K562 (cell line): Measurements from ENCODE around the gene RACGAP1. TPM values are rescaled to one million over a fixed set of nuclear protein-coding genes. Genes with fewer than 3 reads are reported as not detected.
A peak's percentile ranks its signal among the peaks of the same experiment; 100 is the strongest.

Experiments used
- CBFA2T2 ChIP-seq: fragments of 450-650 bp; conservative IDR thresholded peaks from 2 replicates; pipeline ENCODE4 v1.6.1; 2017; ENCODE audit warnings: mild to moderate bottlenecking
- MBD2 ChIP-seq: sonication (generic); IDR thresholded peaks from 2 replicates; pipeline ENCODE4 v1.6.1; 2016; ENCODE audit warnings: low read depth, borderline replicate concordance
- MCM3 ChIP-seq: fragments of 450-650 bp; IDR thresholded peaks from 2 replicates; pipeline ENCODE4 v1.6.1; 2016
- MECOM ChIP-seq: fragments of 250-450 bp; sonication (Bioruptor Pico); IDR thresholded peaks from 2 replicates; pipeline ENCODE4 v1.8.0; 2022; ENCODE audit warnings: inconsistent platforms
- NCOR1 ChIP-seq: fragments of 450-650 bp; IDR thresholded peaks from 2 replicates; pipeline ENCODE4 v1.6.1; 2016; ENCODE audit warnings: mild to moderate bottlenecking, moderate library complexity
- NFE2 ChIP-seq: IDR thresholded peaks from 2 replicates; pipeline ENCODE4 v1.6.1; 2014; ENCODE audit warnings: antibody characterized with exemption, low read depth
- RAD51 ChIP-seq: fragments of 450-650 bp; IDR thresholded peaks from 2 replicates; pipeline ENCODE4 v1.7.1; 2016; ENCODE audit warnings: low read depth, mild to moderate bottlenecking, borderline replicate concordance
- SETDB1 ChIP-seq: IDR thresholded peaks from one replicate; pipeline ENCODE4 v1.6.1; 2012; ENCODE audit warnings: low read length, control low read depth, inconsistent platforms
- SREBF1 ChIP-seq: fragments of 150-350 bp; IDR thresholded peaks from 2 replicates; pipeline ENCODE4 v1.6.1; 2014; ENCODE audit warnings: antibody characterized with exemption, low read depth, low read length, borderline replicate concordance
- SRSF1 ChIP-seq: fragments of 200-400 bp; formaldehyde crosslinking; IDR thresholded peaks from 2 replicates; pipeline ENCODE4 v1.6.1; 2017; ENCODE audit warnings: mild to moderate bottlenecking, low read depth, low read length, moderate library complexity
- TAL1 ChIP-seq: fragments of 450-650 bp; IDR thresholded peaks from 2 replicates; pipeline ENCODE4 v1.6.1; 2016; ENCODE audit warnings: mild to moderate bottlenecking
- ZKSCAN1 ChIP-seq: fragments of 150-350 bp; IDR thresholded peaks from 2 replicates; pipeline ENCODE4 v1.6.1; 2016; ENCODE audit warnings: low read depth, low read length
- ZNF263 ChIP-seq: sonication (generic); formaldehyde crosslinking; IDR thresholded peaks from 2 replicates; pipeline ENCODE4 v1.8.0; 2022; ENCODE audit warnings: mild to moderate bottlenecking, missing genetic modification reagents, borderline replicate concordance
- ZNF444 ChIP-seq: fragments of 250-450 bp; sonication (Bioruptor Pico); IDR thresholded peaks from 2 replicates; pipeline ENCODE4 v1.4.0; 2020; ENCODE audit warnings: mild to moderate bottlenecking, moderate library complexity
- ZNF507 ChIP-seq: conservative IDR thresholded peaks from 2 replicates; pipeline ENCODE4 v1.6.1; 2017; ENCODE audit warnings: missing genetic modification characterization, missing compliant biosample characterization
- ZNF551 ChIP-seq: fragments of 250-450 bp; sonication (Bioruptor Pico); IDR thresholded peaks from 2 replicates; pipeline ENCODE4 v1.5.0; 2021; ENCODE audit warnings: mild to moderate bottlenecking, moderate library complexity
- polyA plus RNA-seq, 8 experiments: library from polyadenylated mRNA; depleted of rRNA in 4 of 8; stranded (reverse) in 5 of 8; unstranded in 3 of 8; fragments of >200 nt; fragmentation: Nextera tagmentation in 2 of 8; fragmentation: Illumina TruSeq in 1 of 8; extraction: Ambion mirVana in 2 of 8; extraction: Trizol in 1 of 8; gene quantifications; 2 replicates each; pipeline versions ENCODE4 v1.2.1 to v1.2.3, GENCODE V29; 2011 to 2014; ENCODE audit warnings: inconsistent platforms in 1 of 8, missing spikeins in 1 of 8
- total RNA-seq, 7 experiments: library from RNA; depleted of rRNA in 6 of 7; stranded (reverse); fragments of >200 nt in 6 of 7; fragmentation: Illumina TruSeq in 2 of 7; extraction: Trizol in 2 of 7; gene quantifications; 2 replicates each; pipeline versions ENCODE4 v1.2.1 to v1.2.3, GENCODE V29; 2011 to 2021; ENCODE audit warnings: low replicate concordance in 1 of 7
- TF ChIP-seq, protein P1 (sequence below): fragments of 200-800 bp; sonication (Bioruptor generic); IDR thresholded peaks from 2 replicates; pipeline ENCODE4 v1.6.1; 2016; ENCODE audit warnings: missing genetic modification characterization, missing compliant biosample characterization
- TF ChIP-seq, protein P2 (sequence below): fragments of 450-650 bp; IDR thresholded peaks from 2 replicates; pipeline ENCODE4 v1.7.1; 2018; ENCODE audit warnings: mild to moderate bottlenecking, low read depth; ENCODE audit not compliant: partially characterized antibody
- TF ChIP-seq, protein P3 (sequence below): sonication (generic); formaldehyde crosslinking; IDR thresholded peaks from 2 replicates; pipeline ENCODE4 v1.8.0; 2022; ENCODE audit warnings: mild to moderate bottlenecking, low read depth, missing genetic modification reagents

Gene RACGAP1
- total and polyA plus RNA-seq, 9 of the 15 experiments (the other 6 are each of a cell fraction or from before 2014, with no cell fraction given), result 56.4 to 92.9 (median 71.8) TPM

DNA sequence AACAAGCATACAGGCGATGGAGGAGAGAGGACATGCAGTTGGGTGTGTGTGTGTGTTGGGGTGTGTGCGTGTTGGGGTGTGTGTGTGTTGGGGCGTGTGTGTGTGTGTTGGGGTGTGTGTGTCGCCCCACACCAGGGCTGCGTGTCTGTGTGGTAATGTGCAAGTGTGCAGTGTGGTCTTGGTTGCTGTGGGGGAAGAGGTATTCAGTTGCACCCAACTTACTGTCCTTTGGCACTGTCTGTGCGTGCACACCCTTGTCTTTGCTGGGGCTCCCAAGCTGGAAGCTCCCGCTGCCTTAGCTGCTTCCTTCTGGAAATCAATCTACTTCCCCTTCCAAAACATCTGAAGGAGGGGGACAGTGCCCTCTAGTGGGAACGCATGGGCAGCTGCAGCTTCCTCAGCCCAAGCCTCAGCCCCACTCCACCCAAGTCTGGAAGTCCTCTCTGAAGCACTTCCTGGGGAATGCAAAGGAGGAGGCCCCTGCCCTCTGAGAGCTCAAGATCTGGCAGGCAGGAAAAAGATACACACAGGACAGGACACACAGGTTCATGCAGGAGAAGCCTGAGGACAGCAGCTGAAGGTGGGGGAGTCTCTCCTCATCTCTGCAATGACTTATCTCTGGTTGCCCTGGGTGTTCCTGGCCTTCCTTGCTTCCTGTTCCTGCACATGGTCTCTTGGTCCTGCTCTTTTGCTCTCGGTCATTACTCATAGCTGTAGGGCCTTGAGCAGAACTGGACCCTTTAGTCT is 45.2 kb upstream of the RACGAP1 start (continued):
- TF ChIP-seq, protein P1, sequence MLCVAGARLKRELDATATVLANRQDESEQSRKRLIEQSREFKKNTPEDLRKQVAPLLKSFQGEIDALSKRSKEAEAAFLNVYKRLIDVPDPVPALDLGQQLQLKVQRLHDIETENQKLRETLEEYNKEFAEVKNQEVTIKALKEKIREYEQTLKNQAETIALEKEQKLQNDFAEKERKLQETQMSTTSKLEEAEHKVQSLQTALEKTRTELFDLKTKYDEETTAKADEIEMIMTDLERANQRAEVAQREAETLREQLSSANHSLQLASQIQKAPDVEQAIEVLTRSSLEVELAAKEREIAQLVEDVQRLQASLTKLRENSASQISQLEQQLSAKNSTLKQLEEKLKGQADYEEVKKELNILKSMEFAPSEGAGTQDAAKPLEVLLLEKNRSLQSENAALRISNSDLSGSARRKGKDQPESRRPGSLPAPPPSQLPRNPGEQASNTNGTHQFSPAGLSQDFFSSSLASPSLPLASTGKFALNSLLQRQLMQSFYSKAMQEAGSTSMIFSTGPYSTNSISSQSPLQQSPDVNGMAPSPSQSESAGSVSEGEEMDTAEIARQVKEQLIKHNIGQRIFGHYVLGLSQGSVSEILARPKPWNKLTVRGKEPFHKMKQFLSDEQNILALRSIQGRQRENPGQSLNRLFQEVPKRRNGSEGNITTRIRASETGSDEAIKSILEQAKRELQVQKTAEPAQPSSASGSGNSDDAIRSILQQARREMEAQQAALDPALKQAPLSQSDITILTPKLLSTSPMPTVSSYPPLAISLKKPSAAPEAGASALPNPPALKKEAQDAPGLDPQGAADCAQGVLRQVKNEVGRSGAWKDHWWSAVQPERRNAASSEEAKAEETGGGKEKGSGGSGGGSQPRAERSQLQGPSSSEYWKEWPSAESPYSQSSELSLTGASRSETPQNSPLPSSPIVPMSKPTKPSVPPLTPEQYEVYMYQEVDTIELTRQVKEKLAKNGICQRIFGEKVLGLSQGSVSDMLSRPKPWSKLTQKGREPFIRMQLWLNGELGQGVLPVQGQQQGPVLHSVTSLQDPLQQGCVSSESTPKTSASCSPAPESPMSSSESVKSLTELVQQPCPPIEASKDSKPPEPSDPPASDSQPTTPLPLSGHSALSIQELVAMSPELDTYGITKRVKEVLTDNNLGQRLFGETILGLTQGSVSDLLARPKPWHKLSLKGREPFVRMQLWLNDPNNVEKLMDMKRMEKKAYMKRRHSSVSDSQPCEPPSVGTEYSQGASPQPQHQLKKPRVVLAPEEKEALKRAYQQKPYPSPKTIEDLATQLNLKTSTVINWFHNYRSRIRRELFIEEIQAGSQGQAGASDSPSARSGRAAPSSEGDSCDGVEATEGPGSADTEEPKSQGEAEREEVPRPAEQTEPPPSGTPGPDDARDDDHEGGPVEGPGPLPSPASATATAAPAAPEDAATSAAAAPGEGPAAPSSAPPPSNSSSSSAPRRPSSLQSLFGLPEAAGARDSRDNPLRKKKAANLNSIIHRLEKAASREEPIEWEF (CRISPR knock-in tag), result no peak
- TF ChIP-seq MECOM (CRISPR knock-in tag) (no peak), ZKSCAN1 (no peak), MCM3 (no peak), SETDB1 (no peak), NFE2 (no peak), RAD51 (no peak), ZNF263 (CRISPR knock-in tag) (peak; percentile 62; the same call in 1 of the 2 replicates), ZNF444 (CRISPR knock-in tag) (no peak), SREBF1 (no peak), MBD2 (no peak), TAL1 (no peak), CBFA2T2 (no peak), ZNF551 (CRISPR knock-in tag) (no peak), NCOR1 (no peak), ZNF507 (tag) (no peak), SRSF1 (no peak)
- TF ChIP-seq, protein P2, sequence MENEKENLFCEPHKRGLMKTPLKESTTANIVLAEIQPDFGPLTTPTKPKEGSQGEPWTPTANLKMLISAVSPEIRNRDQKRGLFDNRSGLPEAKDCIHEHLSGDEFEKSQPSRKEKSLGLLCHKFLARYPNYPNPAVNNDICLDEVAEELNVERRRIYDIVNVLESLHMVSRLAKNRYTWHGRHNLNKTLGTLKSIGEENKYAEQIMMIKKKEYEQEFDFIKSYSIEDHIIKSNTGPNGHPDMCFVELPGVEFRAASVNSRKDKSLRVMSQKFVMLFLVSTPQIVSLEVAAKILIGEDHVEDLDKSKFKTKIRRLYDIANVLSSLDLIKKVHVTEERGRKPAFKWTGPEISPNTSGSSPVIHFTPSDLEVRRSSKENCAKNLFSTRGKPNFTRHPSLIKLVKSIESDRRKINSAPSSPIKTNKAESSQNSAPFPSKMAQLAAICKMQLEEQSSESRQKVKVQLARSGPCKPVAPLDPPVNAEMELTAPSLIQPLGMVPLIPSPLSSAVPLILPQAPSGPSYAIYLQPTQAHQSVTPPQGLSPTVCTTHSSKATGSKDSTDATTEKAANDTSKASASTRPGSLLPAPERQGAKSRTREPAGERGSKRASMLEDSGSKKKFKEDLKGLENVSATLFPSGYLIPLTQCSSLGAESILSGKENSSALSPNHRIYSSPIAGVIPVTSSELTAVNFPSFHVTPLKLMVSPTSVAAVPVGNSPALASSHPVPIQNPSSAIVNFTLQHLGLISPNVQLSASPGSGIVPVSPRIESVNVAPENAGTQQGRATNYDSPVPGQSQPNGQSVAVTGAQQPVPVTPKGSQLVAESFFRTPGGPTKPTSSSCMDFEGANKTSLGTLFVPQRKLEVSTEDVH, result no peak
- TF ChIP-seq, protein P3, sequence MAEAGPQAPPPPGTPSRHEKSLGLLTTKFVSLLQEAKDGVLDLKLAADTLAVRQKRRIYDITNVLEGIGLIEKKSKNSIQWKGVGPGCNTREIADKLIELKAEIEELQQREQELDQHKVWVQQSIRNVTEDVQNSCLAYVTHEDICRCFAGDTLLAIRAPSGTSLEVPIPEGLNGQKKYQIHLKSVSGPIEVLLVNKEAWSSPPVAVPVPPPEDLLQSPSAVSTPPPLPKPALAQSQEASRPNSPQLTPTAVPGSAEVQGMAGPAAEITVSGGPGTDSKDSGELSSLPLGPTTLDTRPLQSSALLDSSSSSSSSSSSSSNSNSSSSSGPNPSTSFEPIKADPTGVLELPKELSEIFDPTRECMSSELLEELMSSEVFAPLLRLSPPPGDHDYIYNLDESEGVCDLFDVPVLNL, result 0 out of 2 replicates have a peak, but pooled peaks have one; percentile 26
